GM21423 (cell line): ENCODE data around the gene KLK8.

Source experiments
- ATAC-seq: cut with Tn5 transposase; IDR thresholded peaks from one replicate; pipeline ENCODE4 v1.9.1; 2021; ENCODE audit warnings: mild to moderate bottlenecking, moderate library complexity; ENCODE audit not compliant: unreplicated experiment

The KLK8 gene, protein sequence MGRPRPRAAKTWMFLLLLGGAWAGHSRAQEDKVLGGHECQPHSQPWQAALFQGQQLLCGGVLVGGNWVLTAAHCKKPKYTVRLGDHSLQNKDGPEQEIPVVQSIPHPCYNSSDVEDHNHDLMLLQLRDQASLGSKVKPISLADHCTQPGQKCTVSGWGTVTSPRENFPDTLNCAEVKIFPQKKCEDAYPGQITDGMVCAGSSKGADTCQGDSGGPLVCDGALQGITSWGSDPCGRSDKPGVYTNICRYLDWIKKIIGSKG

DNA sequence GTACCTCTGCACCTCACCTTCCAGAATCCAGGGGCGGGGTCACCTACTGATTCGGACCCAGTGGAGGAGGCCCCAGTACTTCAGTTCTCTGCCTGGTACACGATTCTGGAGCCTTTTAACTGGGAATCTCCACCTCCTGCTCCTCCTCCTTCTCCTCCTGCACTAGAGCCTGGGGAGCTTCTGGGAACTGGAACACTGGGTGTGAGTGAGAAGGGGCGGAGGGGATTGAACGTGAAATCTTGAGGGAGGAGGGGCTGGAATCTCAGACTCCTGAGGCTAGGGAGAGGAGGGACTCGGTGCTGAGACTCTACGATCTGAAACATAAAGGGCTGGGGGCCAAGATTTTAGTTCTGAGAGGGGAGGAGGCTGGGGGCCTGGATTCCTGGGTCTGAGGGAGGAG, at the start of gene KLK8:
Gene KLK8, minus strand, starts transcription at position 90 of the 400 bp plus-strand sequence. CDS start 437 bp downstream, outside the sequence.
- no peak for ATAC-seq

DNA sequence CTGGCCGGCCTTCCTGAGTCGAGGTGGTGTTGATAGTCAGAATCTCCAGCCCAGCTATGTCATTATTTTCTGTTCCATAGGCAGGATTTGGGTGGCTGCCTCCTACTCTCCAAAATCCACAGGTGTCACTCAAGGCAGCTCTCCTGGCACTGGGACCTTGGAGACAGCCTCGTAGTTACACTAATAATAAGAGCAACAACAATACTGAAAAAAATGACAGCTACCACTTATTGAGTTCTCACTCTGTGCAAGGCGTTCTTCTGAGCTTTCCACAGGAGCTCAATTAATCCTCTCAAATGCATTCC, 45.6 kb upstream of the KLK8 start:
- ATAC-seq, result no peak

DNA sequence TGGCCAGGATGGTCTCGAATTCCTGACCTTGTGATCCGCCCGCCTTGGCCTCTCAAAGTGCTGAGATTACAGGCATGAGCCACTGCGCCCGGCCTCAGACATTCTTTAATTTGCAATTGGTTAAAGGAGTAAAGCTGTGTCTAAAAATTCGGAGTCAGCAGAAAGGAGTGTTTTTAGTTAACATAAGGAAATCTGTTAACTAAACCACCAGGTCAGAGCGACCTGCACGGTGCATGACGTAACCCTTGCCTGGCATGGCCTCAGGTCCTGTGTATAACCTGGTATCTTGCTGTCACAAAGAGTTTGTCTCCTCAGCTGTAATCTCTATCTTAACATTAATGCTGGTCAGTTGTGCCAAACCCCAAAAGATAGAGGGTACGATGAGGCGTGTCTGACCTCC, 42.9 kb upstream of the KLK8 start:
- no peak for ATAC-seq

DNA sequence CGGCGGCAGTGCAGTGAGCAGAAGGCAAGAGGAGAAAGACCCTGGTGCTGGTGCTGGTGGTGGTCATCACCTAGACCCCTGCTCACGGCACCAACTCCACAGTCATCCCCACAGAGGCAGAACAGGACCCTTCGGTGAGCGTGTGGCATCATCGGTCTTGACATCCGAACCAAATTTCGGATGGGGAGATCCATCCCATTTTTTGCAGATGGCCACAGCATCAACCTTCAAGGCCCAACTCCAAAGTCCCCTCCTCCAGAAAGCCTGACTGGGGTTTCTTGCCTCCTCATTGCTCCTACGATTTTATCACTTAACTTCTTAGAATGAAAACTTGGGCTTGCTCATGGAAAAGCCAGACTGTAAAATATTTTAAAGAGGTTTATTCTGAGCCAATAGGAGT, 42.1 kb upstream of the KLK8 start:
- no peak for ATAC-seq

DNA sequence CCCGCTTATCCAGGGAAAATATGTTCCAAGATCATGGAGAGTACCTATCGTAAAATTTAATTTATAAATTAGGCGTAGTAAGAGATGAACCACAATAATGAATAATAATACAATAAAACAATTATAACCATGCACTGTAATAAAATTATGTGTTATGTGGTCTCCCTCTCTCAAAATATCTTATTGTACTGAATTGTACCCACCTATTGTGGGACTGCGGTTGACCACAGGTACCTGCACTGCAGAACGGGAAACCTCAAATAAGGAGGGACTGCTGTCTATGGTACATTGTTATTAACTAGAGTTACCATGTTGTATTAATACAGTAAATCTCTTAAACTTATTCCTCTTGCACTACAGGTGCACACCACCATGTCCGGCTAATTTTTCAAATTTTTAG, 38.7 kb upstream of the KLK8 start:
- no peak for ATAC-seq

DNA sequence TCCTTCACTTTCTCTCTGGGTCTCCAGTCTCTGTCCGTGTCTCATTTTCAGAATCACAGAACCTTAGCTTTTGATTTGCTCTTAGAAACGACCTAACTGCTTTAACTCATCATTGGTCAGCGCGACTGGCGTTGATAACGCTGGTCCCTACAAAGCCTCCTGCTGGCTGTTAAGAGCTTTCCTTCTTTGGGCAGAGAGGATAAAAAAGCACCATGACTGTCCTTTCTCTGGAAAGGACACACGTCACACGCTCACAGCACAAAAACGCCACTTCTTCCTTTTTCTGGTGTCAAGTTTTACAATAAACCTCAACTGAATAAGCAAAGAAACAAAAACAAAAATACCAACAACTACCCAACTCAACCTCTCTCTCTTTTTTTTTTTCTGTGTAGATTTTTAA, 35.1 kb upstream of the KLK8 start:
- no peak for ATAC-seq

DNA sequence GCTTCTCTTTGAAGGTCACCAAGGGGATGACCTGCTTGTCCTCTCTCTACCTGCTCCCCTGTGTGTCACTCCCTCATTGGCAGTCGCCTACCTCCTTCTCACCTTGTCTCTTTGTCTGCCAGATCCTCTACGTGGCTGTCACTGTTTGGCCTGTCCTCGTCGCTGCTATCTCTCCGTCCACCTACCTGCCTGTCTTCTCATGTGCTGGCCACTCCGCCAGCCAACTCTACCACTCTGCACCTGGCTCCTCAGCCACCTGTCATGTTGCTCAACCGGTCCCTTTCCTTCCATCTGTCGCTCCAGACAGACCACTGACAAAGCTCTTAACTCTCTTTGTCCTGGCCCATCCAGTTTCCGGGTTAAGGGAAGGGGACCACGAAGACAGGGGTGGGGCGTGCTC, 33.3 kb upstream of the KLK8 start, which contains the start of gene KLK12:
Gene KLK12, minus strand, starts transcription at position 299 of the 400 bp plus-strand sequence. CDS start 381 bp downstream, outside the sequence.
- no peak for ATAC-seq

DNA sequence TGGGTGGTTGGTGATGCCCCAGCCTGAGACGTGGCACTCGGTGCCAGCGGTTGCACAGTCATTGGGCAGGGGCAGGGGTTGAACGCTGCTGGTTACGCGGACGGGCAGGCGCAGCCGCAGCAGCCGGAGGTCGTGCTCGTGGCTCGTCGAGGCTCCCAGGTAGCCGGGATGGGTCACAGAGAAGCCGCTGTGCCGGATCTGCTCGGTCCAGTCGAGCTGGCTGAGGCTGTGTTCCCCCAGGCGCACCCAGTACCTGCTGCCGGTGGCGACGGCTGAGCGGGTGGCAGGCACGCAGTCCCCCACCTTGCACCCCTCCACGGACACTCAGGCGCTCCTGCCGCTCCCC, 30.4 kb upstream of the KLK8 start:
- ATAC-seq, result no peak

DNA sequence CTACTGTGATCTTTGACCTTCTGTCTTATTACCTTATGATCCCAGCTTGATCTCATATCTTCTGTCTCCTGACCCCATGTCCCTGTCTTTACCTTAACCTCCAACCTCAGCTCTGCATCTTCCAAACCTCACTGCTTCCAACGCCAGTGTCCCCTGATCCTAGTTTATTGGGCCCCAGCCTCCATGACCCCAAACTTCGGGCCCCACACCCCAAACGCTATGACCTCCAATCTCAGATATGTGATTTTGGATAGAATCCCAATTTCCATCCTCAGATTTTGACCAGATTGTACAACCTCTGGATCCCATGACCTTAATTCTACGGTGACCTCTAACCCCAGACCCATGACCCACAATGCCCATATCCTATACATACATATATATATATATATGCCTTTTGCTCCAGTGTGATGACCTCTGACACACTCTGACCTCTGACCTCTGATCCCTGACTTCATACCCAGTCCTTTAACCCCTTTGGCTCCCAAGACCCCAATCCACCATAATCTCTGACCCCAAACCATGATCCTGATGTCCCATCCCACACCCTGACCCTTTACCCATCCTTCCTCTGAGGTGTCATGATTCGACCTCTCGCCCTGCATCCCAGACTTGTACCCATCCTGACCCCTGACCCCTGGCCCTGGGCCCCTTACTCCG, 29.9 kb upstream of the KLK8 start:
- ATAC-seq, result no peak

DNA sequence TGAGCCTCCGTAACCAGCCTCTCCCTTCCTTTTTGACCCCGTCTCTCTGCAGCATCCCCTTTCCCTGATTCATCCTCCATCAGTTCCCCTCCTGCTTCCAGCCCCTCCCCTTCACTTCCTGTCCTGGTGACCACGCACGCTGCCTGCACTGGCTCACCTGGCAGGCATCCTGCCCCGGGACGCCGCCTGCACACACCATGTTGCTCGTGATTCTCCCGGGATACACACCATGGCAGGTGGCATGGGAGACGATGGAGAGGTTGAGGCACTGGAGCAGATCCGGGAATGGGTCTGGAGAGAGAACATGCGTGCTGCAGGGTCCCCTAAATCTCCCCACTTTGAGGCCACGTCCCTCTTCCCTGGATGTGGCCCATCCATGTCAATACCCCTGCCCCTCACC, 29.2 kb upstream of the KLK8 start:
- ATAC-seq, result no peak

DNA sequence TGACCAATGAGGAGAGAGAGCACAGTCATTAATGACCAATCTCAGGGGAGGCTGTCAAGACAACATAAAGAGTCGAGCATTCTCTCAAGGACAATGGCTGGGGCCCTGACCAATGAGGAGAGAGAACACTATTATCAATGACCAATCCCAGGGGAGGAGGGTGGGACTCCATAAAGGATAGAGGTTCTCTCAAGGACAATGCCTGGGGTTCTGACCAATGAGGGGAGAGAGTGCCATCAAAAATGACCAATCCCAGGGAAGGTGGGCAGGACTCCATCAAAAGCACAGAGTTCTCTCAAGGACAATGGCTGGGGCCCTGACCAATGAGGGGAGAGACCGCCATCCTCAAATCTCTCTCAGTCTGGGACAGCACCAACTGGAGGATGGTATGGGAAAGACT, 28.3 kb upstream of the KLK8 start:
- no peak for ATAC-seq

DNA sequence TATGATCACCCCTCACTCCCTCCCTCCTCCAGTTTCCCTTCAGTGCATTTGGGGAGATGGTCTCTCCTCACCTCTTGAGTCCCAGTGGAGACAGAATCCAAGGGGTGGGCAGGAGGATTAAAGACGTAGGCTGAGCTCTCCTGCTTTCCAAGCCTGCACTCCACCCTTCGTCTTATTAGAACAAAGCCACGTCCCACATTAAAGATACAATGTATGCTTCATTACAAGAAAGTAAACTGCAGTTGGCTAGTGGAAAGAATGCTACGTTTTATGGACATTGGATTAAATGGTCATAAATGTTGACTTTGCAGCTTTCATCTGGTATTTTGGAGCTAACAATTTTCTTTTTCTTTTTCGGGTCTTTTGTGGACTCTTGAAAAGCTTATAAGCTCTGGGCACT, 26.5 kb upstream of the KLK8 start:
- no peak for ATAC-seq

DNA sequence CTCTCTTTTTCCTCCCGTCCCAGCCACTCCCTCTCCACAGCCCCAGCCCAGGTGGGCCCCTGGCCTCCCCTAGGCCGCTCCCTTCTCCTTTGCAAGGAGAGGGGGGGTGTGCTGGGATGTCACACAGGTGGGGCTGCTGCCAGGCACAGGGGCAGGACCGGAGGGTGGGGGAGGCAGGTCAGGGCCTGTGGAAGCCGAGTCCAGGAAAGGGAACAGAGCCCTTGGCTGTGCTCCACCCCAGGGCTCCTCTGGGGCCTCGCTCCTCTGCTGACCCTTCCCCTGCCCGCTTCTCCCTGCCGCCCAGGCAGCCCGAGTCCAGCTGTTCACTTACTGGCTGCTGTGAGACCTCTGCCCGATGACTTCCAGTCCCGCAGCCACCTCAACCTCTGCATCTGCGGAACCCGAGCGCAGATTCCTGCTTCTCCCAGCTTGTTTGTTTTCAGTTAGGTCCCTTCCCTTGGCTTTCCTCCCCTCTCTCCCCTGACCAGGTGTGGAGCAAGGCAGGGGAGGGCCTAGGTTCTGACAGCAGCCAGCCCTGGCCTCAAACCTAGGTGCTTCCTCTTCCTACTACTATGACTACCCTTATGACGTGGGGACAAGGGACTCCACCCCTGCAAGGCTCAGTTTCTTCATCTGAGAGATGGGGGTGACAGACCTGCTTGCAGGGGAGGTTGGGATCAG, 25.9 kb upstream of the KLK8 start:
- ATAC-seq, result no peak

DNA sequence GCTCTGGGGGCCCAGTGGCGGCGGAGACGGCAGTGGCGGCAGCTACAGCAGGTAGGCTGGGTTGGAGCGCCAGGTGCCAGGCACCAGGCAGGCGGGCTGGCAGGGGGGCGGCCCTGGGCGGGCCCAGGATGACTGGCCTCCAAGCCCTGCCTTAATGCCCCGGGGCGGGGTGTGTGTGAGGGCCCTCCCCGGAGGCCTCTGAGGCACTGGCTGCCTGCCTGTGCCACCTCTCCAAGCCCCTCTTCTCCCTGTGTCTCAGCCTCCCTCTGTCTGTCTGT, 25.1 kb upstream of the KLK8 start, which contains the start of gene KLK11:
Gene KLK11, minus strand, starts transcription at position 63 of the 278 bp plus-strand sequence. CDS start 985 bp downstream, outside the sequence.
- ATAC-seq, result no peak

DNA sequence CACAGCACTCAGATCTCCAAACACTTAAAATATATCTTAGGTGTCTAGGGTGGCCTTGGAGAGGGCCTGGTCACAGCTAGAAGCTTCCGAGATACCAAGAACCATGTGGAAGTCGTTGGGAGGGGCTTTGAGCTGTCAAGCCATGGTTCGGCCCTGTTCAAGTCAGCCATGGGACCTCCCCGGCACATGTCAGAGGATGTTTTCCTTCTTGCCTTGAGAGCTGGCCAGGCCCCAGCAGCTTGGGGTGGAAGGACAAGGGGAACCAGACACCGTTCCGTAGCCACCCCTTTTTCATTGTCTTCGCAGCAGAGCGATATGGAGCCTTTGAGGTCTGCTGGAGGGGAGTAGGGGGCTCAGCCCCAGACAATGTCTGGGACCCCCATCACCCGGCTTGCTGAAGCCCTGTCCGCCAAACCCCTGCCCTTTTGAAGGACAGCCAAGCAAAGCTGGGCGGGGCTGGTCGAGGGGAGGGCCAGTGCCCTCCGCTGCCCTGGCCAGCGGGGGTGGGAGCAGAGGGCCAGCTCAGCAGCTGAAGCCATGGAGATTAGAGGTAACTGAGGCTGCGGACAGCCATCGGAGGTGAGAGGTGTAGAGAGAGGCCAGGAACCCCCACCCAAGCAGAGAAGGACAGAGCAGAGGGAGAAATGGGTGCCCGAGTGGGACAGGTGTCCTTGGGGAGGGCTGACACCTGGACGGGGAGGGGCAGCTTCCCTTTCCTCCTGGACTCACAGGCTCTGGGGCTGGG, 24.6 kb upstream of the KLK8 start:
- no peak for ATAC-seq

DNA sequence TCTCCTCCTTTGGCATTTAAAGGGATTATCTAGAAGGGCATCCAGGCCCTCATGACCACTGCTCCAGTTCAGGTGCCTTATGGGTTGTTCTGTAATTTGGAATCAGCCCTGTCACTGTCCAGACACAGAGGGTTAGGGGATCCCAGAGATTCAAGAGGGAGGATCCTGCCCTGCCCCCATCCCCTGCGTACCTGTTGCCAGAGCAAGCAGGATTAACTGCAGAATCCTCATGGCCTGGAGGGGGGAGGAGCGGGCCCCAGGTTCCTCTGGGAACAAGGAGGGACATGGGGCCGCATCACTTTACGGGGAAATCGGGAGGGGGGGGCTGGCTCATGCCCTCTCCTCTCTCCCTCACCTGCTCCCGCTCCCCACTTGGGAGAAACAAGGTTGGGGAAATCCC, 24.0 kb upstream of the KLK8 start:
- no peak for ATAC-seq

DNA sequence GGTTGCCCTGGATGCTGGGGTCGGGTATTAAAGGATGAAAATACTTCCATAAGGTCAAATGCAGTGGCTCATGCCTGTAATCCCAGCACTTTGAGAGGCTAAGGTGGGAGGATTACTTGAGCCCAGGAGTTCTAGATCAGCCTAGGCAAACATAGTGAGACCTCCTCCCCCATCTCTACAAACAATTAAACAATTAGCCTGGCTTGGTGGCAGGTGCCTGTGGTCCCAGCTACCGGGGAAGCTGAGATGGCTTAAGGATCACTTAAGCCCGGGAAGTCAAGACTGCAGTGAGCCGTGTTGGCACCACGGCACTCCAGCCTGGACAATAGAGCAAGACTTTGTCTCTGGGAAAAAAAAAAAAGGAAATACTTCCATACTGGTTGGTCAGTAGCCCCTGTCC, 23.5 kb upstream of the KLK8 start:
- ATAC-seq, result no peak

DNA sequence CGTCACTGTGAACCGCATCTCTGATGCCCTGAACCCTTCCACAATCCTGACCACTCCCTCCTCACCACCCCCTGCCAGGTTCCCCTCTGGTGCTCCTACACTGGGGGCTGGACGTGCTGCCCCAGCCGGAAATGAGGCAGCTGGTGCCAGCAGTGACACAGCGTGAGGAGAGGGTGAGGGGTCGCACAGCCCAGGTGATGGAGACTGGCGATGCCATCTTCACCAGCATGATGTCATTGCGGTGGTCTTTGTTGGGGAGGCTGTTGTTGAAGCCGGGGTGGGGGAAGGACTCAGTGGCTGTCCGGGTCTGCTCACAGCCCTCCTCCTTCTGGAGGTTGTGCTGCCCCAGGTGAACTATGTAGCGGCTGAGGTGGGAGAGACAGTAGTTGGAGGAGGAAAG, 22.5 kb upstream of the KLK8 start:
- no peak for ATAC-seq

DNA sequence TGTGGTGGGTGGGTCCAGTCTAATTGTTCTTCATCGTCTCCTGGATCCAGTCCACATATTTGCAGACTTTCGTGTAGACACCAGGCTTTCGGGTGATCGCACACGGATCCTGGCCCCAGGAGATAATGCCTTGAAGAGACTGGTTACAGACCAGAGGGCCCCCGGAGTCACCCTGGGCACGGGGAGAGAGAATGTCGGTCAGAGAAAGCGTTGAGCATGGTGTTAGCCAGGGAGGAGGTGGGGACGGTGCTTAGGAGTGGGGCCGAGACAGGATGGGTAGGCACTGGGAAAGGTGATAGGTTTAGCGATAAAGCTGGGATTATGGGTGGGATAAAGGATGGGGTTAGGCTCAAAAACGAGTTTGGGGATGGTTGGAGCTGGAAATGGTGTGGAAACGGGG, 21.1 kb upstream of the KLK8 start:
- ATAC-seq, result no peak

DNA sequence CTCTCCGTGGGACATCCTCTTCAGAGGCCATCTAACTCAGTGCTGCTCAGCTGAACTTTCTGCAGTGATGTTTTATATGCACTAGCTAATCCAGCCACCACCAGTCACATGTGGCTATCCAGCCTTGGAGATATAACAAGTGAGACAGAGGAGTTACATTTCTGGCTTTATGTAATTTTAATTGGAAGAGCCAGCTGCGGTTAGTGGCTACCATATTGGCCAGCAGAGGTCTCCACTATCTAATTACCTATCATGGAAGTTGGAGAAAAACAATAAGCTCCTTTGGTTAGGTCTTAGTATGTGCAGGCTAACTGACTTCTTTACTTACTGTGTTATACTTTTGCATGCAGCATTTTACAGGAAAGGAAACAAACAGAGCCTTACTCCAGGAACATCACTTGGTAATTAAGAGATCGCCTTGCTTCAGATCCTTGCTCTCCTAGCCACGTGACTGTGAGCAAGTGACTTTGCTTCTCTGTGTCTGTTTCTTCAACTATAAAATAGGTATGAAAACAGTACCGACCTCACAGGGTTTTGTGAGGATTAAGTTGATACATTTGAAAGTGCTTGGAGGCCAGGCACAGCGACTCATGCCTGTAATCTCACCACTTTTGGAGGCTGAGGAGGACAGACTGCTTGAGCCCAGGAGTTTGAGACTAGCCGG, 19.7 kb upstream of the KLK8 start:
- ATAC-seq, result no peak

DNA sequence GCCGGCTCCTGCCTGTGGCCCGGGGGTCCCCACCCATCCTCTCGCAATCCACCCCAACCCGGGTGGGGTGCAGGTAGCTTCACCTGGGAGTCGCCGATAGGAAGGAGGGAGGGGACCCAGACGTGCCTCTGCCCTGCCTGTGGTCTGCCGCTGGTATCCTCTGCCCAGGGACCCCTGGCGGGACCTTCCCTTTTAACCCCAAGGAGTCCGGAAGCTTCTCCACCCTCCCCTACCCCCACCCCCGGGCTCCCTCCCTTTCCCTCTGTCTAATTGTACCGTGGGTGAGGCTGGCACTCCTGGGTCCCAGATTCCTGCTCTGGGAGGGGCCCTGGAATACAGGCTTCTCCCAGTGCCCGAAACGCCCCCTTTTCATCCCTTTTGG, 18.1 kb upstream of the KLK8 start, which contains the start of gene KLK10:
Gene KLK10, minus strand, starts transcription at position 166 of the 382 bp plus-strand sequence. CDS start 579 bp downstream, outside the sequence.
- no peak for ATAC-seq
